Measurements from ENCODE around the gene APRT. TPM values are rescaled to one million over a fixed set of nuclear protein-coding genes. Genes with fewer than 3 reads are reported as not detected.

The APRT gene
- total RNA-seq, 1 experiment from 2014 or later, result 350 TPM

DNA sequence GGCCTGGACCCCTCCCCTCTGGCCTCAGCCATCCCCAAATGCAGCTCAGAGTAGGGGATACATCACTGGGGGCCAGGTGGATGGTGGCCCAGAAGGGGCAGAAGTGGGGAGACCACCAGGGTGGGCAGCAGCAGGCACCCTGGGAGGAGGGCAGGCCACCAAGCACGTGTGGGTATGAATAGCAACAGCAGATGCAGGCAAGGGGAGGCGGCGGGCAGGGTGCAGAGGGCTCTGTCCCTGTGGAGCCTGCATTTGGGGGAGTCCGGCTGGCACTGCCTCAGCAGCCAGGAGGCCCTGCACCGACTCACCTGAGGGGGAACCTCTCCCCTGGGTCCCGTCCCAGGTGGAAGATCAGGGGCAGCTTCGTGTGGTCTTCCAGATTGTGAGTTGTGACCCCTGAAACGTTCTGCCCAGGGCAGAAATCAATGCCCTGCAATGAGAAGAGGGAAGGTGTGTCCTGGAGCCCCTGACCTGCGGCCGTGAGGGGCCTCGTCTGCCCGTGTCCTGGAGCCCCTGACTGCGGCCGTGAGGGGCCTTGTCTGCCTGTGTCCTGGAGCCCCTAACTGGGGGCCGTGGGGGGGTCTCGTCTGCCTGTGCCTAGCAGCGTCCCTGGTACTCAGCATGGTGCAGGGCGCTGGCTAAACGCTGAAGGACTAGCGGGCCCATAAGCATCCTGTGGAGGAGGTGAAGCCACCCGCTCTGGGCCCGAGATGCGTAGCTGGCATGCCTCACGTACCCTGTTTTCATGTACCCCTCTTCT lies 10.7 kb upstream of the APRT start:
- no peaks in the 10 kb centered on the region for H3K9me3 ChIP-seq (ENCODE audit: low read length)
- H3K4me3 ChIP-seq (ENCODE audit: low read length), result no peak overlapping the region
- intact Hi-C loops (cut with micrococcal nuclease), result no loop called here
- no peak overlapping the region for H3K9ac ChIP-seq (ENCODE audit: low read length)
- H3K4me1 ChIP-seq (ENCODE audit: insufficient read depth, low read length), result no peaks in the 10 kb centered on the region
- H3K27me3 ChIP-seq (ENCODE audit: low read length), result no peaks in the 10 kb centered on the region
- no TSS peak for BruUV-seq (replicated peaks)
- no peaks in the 10 kb centered on the region for H3F3A ChIP-seq (ENCODE audit: low read length, unreplicated experiment)
- H3K36me3 ChIP-seq (ENCODE audit: low read depth, low read length), result no peaks in the 10 kb centered on the region
- H3K4me2 ChIP-seq (ENCODE audit: low read length), result no peak overlapping the region
- H3K79me2 ChIP-seq (ENCODE audit: low read length), result no peaks in the 10 kb centered on the region
- no peaks in the 10 kb centered on the region for H4K20me1 ChIP-seq (ENCODE audit: low read length)
- DNase-seq, result no peak
- H2AFZ ChIP-seq (ENCODE audit: low read length), result no peak overlapping the region
- ChIA-PET POLR2A (ENCODE audit: unreplicated experiment) (no interaction called here), CTCF (no interaction called here)
- ATAC-seq, result no peak
- no peaks in the 10 kb centered on the region for H3K9me2 ChIP-seq (replicated peaks; ENCODE audit: low read length)
- TF ChIP-seq EZH2 (IDR thresholded peaks at IDR 0.05; ENCODE audit: low read length, unreplicated experiment) (no peak), EZH2phosphoT487 (IDR thresholded peaks at IDR 0.05; ENCODE audit: borderline replicate concordance, low read length) (no peak)
- TF ChIP-seq, protein P1, sequence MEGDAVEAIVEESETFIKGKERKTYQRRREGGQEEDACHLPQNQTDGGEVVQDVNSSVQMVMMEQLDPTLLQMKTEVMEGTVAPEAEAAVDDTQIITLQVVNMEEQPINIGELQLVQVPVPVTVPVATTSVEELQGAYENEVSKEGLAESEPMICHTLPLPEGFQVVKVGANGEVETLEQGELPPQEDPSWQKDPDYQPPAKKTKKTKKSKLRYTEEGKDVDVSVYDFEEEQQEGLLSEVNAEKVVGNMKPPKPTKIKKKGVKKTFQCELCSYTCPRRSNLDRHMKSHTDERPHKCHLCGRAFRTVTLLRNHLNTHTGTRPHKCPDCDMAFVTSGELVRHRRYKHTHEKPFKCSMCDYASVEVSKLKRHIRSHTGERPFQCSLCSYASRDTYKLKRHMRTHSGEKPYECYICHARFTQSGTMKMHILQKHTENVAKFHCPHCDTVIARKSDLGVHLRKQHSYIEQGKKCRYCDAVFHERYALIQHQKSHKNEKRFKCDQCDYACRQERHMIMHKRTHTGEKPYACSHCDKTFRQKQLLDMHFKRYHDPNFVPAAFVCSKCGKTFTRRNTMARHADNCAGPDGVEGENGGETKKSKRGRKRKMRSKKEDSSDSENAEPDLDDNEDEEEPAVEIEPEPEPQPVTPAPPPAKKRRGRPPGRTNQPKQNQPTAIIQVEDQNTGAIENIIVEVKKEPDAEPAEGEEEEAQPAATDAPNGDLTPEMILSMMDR (conservative IDR thresholded peaks at IDR 0.05; ENCODE audit: low read depth, low read length), result no peak
- H3K27ac ChIP-seq (ENCODE audit: low read length), result no peak overlapping the region

DNA sequence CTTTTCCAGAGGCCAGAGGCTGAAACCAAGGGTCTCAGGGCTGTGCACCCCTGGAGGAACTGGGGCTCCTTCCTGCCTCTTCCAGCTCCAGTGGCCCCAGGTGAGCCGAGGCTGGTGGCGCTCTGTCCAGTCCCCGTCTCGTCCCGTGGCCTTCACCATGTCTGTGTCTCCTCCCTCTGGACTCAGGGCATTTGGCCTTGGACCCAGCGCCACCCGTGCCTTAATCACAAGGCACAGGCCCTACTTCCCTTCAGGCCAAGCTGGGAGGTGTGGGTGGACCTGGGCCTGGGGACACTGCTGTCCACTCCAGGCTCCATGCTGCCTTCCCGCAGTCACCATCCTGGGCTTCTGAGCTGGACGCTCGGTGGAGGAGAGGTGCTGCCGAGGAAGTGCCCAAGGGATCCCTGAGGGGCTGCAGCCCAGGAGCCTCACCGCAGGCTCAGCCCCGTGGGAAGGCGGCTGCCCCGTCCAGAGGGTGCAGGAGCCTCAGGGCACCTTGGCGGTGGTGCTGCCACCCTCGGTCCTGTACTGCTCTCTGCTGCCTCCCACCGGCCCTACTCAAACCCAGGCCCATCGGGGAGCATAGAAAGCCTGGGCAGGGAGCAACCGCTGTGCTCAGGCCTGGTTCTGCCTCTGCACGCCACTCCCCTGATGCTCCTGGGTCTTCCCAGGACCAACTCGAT lies 9.6 kb upstream of the APRT start:
- no peak overlapping the region for H2AFZ ChIP-seq (ENCODE audit: low read length)
- H3F3A ChIP-seq (ENCODE audit: low read length, unreplicated experiment), result no peaks in the 10 kb centered on the region
- H3K9me2 ChIP-seq (replicated peaks; ENCODE audit: low read length), result no peaks in the 10 kb centered on the region
- no peak overlapping the region for H3K27ac ChIP-seq (ENCODE audit: low read length)
- H3K36me3 ChIP-seq (ENCODE audit: low read depth, low read length), result no peaks in the 10 kb centered on the region
- no peaks in the 10 kb centered on the region for H3K79me2 ChIP-seq (ENCODE audit: low read length)
- TF ChIP-seq EZH2phosphoT487 (IDR thresholded peaks at IDR 0.05; ENCODE audit: borderline replicate concordance, low read length), result no peak
- TF ChIP-seq, protein P1 (conservative IDR thresholded peaks at IDR 0.05; ENCODE audit: low read depth, low read length), result no peak
- no peak for TF ChIP-seq EZH2 (IDR thresholded peaks at IDR 0.05; ENCODE audit: low read length, unreplicated experiment)
- no TSS peak for BruUV-seq (replicated peaks)
- ATAC-seq, result no peak
- H3K4me1 ChIP-seq (ENCODE audit: insufficient read depth, low read length), result no peaks in the 10 kb centered on the region
- POLR2A ChIA-PET (ENCODE audit: unreplicated experiment), result no interaction called here
- H4K20me1 ChIP-seq (ENCODE audit: low read length), result no peaks in the 10 kb centered on the region
- H3K27me3 ChIP-seq (ENCODE audit: low read length), result no peaks in the 10 kb centered on the region
- intact Hi-C loops (cut with micrococcal nuclease), result no loop called here
- H3K4me2 ChIP-seq (ENCODE audit: low read length), result no peak overlapping the region
- no peak for DNase-seq
- no peaks in the 10 kb centered on the region for H3K9me3 ChIP-seq (ENCODE audit: low read length)
- CTCF ChIA-PET, result no interaction called here
- no peak overlapping the region for H3K9ac ChIP-seq (ENCODE audit: low read length)
- no peak overlapping the region for H3K4me3 ChIP-seq (ENCODE audit: low read length)
